Prostate gland (tissue), 2 donors: ENCODE data around the gene UPF2. TPM values are rescaled to one million over a fixed set of nuclear protein-coding genes. Genes with fewer than 3 reads are reported as not detected.

Experiments used
- DNase-seq: peaks from one replicate; pipeline ENCODE4 v3.0.0-alpha.2; 2019; ENCODE audit warnings: low spot score
- H3K27ac ChIP-seq, 2 donors: fragments of 200-600 bp; sonication (generic); 2 replicates each; pipeline ENCODE4 v1.5.1; 2017 to 2019
- H3K27me3 ChIP-seq: fragments of 200-600 bp; sonication (generic); replicated peaks from 2 replicates; pipeline ENCODE4 v1.5.1; 2019; ENCODE audit not compliant: insufficient read depth
- H3K36me3 ChIP-seq, 2 donors: fragments of 200-600 bp; sonication (generic); 1 replicate in 1 of 2; 2 replicates in 1 of 2; pipeline versions ENCODE4 v1.5.1 to v1.8.1; 2017 to 2019
- H3K4me1 ChIP-seq: fragments of 200-600 bp; sonication (generic); replicated peaks from 2 replicates; pipeline ENCODE4 v1.5.1; 2019
- H3K4me3 ChIP-seq, 2 donors: fragments of 200-600 bp; sonication (generic); 2 replicates each; pipeline ENCODE4 v1.5.1; 2017 to 2019
- H3K9me3 ChIP-seq: fragments of 200-600 bp; sonication (generic); 2 replicates; pipeline ENCODE4 v1.5.1; 2017
- POLR2A ChIP-seq: fragments of 450-650 bp; IDR thresholded peaks from one replicate; pipeline ENCODE4 v1.6.1; 2016; ENCODE audit warnings: antibody characterized with exemption, mild to moderate bottlenecking
- POLR2AphosphoS5 ChIP-seq: sonication (generic); formaldehyde crosslinking; IDR thresholded peaks from one replicate; pipeline ENCODE4 v1.6.1; 2017; ENCODE audit warnings: antibody characterized with exemption
- WGBS: methylation state at CpG from one replicate; pipeline ENCODE4 v1.1.5; 2018; 5-methylcytosine and 5-hydroxymethylcytosine counted together
- intact Hi-C: fragments of 100-400 bp; cut with DNase I; formaldehyde crosslinking; loops from one replicate; pipeline ENCODE4 v1.14.2; 2022
- total RNA-seq, 2 donors: library from RNA; depleted of rRNA; stranded (reverse); fragments of >200 nt; gene quantifications; one replicate each; pipeline ENCODE4 v1.1.0, GENCODE V29; 2016
- TF ChIP-seq, protein P1 (sequence below), 4 experiments: fragments of 200-600 bp in 2 of 4; fragments of 450-650 bp in 2 of 4; sonication (generic) in 2 of 4; IDR thresholded peaks; 1 replicate in 3 of 4; 2 replicates in 1 of 4; pipeline ENCODE4 v1.5.1; 2016 to 2019; ENCODE audit warnings: antibody characterized with exemption in 4 of 4, mild to moderate bottlenecking in 2 of 4, moderate library complexity in 2 of 4

The UPF2 gene
- total RNA-seq, 2 donors from 2014 or later = 21.4 to 31.7 TPM

DNA sequence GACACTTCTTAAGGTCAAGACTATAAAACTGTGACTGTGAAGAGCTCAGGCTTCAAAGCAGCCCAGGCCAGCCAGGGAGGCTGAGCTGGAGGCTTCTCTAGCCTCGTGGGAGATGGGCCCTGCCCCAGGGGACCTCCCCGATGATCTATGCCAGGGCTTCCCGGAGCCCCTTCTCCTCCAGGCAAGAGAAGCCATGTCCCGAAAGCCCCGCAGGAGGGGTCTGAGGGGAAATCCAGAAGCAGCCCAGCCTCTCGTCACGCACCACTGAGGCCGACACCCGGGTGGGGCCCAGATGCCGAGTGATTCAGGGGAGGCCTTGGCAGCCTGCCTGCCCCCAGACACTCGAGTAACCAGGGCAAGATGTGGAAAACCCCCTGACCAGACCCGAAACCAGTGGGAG lies 155.8 kb downstream of the UPF2 start:
- TF ChIP-seq POLR2AphosphoS5 = no peak
- no peak for TF ChIP-seq POLR2A
- TF ChIP-seq, protein P1, sequence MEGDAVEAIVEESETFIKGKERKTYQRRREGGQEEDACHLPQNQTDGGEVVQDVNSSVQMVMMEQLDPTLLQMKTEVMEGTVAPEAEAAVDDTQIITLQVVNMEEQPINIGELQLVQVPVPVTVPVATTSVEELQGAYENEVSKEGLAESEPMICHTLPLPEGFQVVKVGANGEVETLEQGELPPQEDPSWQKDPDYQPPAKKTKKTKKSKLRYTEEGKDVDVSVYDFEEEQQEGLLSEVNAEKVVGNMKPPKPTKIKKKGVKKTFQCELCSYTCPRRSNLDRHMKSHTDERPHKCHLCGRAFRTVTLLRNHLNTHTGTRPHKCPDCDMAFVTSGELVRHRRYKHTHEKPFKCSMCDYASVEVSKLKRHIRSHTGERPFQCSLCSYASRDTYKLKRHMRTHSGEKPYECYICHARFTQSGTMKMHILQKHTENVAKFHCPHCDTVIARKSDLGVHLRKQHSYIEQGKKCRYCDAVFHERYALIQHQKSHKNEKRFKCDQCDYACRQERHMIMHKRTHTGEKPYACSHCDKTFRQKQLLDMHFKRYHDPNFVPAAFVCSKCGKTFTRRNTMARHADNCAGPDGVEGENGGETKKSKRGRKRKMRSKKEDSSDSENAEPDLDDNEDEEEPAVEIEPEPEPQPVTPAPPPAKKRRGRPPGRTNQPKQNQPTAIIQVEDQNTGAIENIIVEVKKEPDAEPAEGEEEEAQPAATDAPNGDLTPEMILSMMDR (IDR thresholded peaks at IDR 0.05) = no peak
- Histone ChIP-seq H3K4me3 (no peak overlapping the region), H3K4me1 (no peaks in the 10 kb centered on the region), H3K36me3 (no peaks in the 10 kb centered on the region), H3K27ac (no peak overlapping the region), H3K27me3 (no peaks in the 10 kb centered on the region), H3K9me3 (no peaks in the 10 kb centered on the region)
- 84% methylated on average over 12 of the region's 12 CpGs for WGBS
- no peak for DNase-seq
- intact Hi-C loops = no loop called here

DNA sequence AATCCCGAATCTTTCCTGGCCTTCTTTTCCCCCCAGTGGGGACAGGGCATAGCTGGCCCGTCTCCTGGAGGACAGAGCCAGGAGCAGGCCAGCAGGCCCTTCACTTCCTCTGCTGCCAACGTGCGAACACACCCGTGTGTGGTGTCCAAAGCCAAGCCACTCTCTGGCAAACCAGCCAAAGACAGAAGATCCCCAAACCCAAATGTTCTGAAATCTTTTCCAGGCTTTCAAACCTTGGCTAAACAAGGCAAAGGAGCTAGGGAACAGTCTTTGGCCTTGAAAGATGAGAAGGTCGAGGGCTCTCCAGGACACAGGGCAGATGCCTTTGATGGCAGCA lies 156.5 kb downstream of the UPF2 start:
- Histone ChIP-seq H3K36me3 (no peaks in the 10 kb centered on the region), H3K9me3 (no peaks in the 10 kb centered on the region), H3K27ac (no peak overlapping the region), H3K27me3 (no peaks in the 10 kb centered on the region), H3K4me3 (no peak overlapping the region), H3K4me1 (no peaks in the 10 kb centered on the region)
- no peak for TF ChIP-seq POLR2A
- no peak for TF ChIP-seq POLR2AphosphoS5
- TF ChIP-seq, protein P1 (IDR thresholded peaks at IDR 0.05) = no peak
- DNase-seq = no peak
- 68% methylated on average over 6 of the region's 6 CpGs for WGBS
- intact Hi-C loops = no loop called here

DNA sequence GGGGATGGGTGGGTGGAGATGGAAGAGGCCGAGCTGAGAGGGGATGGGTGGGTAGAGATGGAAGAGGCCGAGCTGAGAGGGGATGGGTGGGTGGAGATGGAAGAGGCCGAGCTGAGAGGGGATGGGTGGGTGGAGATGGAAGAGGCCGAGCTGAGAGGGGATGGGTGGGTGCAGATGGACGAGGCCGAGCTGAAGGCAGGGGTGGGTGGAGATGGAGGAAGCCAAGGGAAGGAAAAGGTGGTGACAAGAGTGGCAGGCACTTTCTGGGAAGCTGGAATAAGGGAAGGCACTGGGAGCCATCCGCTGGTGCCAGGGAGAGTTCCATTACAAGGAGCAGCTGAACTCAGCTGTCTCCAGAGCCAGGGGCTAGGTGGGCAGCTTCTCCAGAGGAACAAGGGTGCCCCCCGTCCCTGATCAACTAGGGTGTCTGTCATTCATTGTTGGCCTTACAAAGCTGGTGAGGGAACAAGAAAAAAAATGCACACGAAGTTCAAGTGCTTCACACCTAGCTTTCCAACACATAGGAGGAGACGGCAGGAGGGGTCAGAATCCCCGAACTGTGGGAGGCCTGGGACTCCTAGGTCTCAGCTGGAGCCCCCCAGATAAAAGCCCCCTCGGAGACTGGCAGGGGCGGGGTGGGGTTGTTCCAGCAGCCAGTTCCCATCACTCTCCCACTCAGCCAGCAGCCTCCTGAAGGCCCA lies 157.0 kb downstream of the UPF2 start:
- no peak for DNase-seq
- H3K27ac ChIP-seq = no peak overlapping the region
- intact Hi-C loops = no loop called here
- H3K4me3 ChIP-seq = no peak overlapping the region
- WGBS = 94% methylated on average over 13 of the region's 13 CpGs
- no peaks in the 10 kb centered on the region for H3K4me1 ChIP-seq
- H3K27me3 ChIP-seq = no peaks in the 10 kb centered on the region
- TF ChIP-seq, protein P1 (IDR thresholded peaks at IDR 0.05) = no peak
- TF ChIP-seq POLR2A = no peak
- no peak for TF ChIP-seq POLR2AphosphoS5
- no peaks in the 10 kb centered on the region for H3K9me3 ChIP-seq
- no peaks in the 10 kb centered on the region for H3K36me3 ChIP-seq

DNA sequence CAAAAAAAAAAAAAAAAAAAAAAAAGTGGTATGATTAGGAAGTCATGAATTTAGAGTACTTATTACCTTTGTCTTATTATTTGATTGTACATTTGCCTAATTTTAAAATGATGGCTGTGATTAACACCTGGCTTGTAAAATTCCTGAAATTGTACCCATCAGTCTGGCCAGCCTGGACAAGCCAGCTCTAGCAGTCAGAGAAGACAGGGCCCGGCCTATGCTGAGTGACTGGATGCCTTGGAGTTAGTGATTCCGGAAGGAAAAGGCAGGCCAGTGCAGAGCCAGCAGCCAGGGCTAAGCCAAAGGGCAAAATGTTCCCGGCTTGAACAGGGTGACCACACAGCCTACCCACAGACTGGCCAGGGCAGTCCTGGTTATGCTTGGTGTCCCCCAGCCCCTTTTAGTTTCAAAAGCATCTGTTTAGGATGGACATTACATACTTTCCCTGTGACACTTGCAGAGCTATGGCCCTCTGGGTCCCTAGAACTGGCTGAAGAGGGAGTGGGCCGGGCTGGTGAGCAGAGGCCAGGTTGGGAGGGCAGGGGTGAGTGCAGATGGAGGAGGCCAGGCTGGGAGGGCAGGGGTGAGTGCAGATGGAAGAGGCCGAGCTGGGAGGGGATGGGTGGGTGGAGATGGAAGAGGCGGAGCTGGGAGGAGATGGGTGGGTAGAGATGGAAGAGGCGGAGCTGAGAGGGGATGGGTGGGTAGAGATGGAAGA lies 157.7 kb downstream of the UPF2 start:
- TF ChIP-seq, protein P1 (IDR thresholded peaks at IDR 0.05) = no peak
- no peak for TF ChIP-seq POLR2A
- TF ChIP-seq POLR2AphosphoS5 = no peak
- Histone ChIP-seq H3K27me3 (no peaks in the 10 kb centered on the region), H3K36me3 (no peaks in the 10 kb centered on the region), H3K27ac (no peak overlapping the region), H3K9me3 (no peaks in the 10 kb centered on the region), H3K4me1 (no peaks in the 10 kb centered on the region), H3K4me3 (no peak overlapping the region)
- intact Hi-C loops = no loop called here
- DNase-seq = no peak
- WGBS = 63% methylated on average over 7 of the region's 7 CpGs
